ENCODE measurements around the gene RASAL2.
"Not testable (repeated sequence)": the region's sequence is repeated elsewhere in the genome, so short reads cannot be mapped to it uniquely, and the experiment has no call there.

RASAL2 gene

GRCh38 chr1:178354816-178355215, 260.9 kb downstream of the RASAL2 start:
- no peak for DNase-seq

DNA sequence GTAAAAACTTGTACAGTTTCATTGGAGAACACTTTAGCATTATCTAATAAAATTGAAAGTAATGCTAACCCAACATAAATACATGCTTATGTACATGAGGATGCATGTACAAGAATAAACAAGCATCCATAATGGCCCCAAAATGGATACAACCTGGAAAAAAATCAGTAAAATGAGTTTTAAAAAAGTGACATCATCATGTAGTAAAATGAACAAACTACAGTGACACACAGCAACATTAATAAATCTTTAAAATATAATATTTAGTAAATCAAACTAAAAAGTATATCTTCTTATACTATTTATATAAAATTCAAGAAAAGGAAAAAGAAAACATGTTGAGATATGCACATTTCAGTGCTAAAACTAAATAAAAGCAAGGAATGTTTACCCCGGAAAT, 262.4 kb downstream of the RASAL2 start:
- no peak for DNase-seq

GRCh38 chr1:178358456-178358855, 264.6 kb downstream of the RASAL2 start:
- DNase-seq: no peak

DNA sequence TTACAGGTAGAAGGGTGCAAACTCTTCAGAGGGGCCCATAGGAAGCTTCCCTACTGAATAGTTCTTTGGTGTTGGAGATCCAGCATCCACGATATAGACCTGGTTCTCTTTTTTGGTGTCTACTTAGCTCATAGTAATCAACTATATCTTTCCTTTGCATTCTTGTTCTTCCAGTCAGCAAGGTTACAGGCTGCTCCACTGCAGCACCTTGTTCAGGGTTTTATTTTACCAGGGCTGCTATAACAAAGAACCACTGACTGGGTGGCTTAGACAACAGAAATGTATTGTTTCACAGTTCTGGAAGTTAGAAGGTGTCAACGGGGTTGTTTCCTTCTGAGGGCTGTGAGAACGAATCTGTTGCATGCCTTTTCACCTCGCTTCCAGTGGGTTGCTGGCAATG, 266.5 kb downstream of the RASAL2 start:
- DNase-seq: no peak

DNA sequence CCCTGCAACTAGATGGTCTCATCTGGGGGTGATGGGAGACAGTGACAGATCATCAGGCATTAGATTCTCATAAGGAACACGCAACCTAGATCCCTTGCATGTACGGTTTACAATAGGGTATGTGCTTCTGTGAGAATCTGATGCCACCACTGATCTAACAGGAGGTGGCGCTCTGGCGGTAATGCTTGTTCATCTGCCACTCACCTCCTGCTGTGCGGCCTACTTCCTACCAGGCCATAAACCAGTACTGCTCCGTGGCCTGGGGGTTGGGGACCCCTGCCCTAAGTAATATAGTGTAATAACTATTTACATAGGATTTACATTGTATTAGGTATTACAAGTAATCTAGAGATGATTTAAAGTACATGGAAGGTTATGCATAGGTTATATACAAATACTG, 267.9 kb downstream of the RASAL2 start:
- DNase-seq: no peak

DNA sequence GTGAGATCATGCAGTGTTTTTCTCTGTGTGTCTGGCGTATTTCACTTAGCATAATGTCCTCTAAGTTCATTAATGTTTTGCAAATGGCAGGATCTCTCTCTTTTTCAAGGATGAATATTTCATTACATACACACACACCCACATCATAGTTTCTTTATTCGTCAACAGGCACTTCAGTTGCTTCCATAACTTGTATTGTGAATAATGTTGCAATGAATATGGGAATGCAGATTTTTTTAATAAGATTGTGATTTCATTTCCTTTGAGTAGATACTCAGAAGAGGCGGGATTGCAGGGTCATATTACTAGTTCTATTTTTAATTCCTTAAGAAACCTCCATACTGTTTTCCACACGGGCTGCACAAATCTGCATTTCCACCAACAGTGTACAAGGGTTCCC, 268.8 kb downstream of the RASAL2 start:
- DNase-seq: no peak

GRCh38 chr1:178364782-178365181, 270.9 kb downstream of the RASAL2 start:
- DNase-seq: no peak

- no peak for DNase-seq
Observed at GRCh38 chr1:178367151-178367550, 273.2 kb downstream of the RASAL2 start.

- DNase-seq: no peak
Observed at GRCh38 chr1:178368208-178368607, 274.3 kb downstream of the RASAL2 start.

DNA sequence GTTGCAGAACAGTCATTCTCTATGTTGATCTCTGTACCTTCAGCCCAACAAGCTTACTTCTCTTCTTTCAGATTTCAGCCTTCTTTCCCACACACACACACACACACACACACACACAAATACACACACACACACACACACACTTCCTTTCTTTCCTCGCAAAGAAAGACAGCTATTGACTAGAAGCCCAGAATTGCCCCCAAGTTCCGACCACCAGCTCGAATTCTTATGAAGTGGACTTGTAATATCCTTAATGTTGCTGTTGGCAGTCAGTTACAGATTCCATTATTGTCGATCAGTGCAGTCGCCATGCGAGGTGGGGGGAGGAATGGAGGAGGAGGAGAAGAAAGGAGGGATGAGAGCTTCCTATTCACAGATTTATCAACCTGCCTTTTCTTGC, 277.3 kb downstream of the RASAL2 start:
- no peak for DNase-seq

GRCh38 chr1:178371933-178372388, 278.1 kb downstream of the RASAL2 start:
- DNase-seq: no peak

DNA sequence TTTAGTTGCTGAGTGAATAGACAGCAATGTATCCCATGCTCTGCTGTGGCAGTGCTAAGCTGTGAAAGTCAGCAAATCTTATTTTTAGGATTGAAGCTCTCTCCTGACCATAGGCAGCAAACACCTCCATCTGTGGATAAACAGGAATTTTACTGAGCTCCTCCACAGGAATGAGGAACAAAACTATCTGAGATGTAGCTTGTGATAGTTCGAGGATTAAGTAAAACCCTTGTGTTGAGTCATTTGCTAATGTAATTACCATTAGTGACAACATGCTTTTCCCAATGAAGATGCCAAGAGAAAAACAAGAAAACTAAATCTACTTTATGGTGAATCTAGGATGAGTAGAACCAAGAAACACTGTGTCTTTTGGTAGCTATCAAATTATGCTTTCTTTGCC, 280.1 kb downstream of the RASAL2 start:
- DNase-seq: peak; percentile 12

DNA sequence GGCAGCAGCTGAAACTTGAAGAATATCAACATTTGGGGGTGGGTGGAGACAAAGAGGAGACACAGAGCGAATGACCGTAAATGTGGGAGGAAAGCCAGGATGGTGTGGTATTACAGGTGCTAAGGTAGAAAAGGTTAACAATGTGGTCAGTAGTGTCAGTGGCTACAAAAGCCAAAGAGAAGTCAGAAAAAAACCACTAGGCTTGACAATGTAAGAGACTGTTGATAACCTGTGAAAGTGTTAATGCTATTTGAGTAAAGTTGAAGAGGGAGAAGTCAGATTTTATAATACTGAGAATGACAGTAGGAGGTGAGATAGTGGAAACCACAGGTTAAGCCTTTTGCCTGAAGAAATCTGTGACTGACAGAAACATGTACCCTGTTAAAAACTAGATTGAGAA, 282.1 kb downstream of the RASAL2 start:
- no peak for DNase-seq

- DNase-seq: no peak
Observed at GRCh38 chr1:178379807-178380206, 285.9 kb downstream of the RASAL2 start.

GRCh38 chr1:178382372-178382771, 288.5 kb downstream of the RASAL2 start:
- DNase-seq: no peak

DNA sequence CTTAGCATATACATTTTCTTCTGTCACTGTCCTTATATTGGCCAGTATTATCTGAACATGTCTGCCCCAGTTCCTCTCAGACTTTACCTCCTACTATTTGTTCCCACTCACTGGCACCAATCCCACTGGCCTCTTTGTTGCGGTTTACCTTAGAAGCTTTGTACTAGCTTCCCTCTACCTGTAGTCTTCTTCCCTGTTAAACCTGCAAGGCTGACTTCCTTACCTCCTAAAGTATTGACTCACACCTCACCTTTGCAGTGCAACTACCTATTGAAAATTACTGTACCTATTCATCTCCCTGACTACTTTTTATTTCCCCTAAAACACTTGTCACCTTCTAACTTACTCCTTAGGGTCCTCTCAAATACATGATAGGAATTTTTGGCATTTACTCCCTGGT, 291.8 kb downstream of the RASAL2 start:
- DNase-seq: no peak

DNA sequence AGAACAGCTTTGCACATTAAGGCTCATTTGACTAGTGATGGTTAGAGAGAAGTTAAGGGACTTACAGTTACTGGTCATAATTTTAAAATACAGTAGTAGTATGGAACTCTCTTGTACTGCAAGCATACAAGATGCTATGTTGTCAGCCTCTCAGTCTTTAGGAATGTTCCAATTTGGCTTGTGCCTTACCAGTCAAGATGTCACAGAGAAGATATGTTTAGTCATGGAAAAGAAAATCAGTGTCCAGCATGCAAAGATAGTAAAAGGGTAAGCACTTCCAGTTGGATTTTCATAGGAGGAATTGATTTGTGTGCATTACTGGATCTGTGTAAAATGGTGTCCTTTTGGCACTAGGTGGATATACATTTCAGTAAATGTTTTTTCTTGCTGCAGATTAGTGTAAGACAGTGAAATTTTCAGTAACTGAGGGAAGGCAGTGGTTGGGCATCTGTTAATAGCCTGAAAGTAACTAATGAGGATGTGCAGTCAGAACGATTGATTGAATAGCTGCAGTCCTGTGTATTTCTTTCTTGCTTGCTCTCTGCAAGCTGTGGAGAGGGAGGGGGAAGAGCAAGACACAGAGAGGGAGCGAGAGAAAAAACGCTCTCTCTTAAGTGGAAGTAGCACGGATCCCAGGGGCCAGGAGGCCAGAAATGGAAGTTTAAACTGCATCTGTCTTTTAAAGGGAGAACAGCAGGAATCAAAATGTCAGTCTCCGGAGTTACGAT, 294.7 kb downstream of the RASAL2 start:
- no peak for DNase-seq

DNA sequence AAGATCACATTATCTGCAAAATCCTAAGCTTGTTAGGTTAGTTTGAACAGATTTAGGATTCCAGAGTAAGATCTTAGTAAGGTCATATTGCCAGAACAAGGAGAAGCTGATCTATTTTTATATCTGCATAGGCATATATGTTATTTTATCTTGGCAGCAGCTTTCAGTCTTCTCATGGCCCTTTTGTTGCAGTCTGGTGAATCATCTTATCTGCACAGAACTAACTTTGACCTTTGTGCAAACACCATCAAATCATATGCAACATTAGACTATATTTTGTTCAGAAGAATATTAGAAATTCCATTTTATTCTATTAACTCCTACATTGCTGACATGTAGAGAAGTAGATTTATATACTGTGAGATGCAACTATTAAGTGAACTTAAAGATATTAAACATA, 295.5 kb downstream of the RASAL2 start:
- DNase-seq: no peak

- DNase-seq: not testable (repeated sequence)
Observed at GRCh38 chr1:178390280-178390679, 296.4 kb downstream of the RASAL2 start.

DNA sequence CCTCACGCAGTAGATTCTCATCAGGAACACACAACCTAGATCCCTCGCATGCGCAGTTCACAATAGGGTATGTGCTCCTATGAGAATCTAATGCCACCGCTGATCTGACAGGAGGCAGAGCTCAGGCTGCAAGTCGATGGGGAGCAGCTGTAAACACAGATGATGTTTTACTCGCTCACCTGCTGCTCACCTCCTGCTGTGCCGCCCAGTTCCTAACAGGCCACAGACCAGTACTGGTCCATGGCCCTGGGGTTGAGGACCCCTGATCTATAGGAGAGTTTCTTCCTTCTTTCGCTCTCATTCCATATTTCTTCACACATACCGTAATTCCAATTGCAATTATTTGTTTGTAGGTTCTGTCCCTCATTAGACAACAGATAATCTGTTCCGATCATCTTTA, 299.5 kb downstream of the RASAL2 start:
- no peak for DNase-seq

- DNase-seq: no peak
Observed at GRCh38 chr1:178396789-178397188, 302.9 kb downstream of the RASAL2 start.

- DNase-seq: no peak
Observed at GRCh38 chr1:178397678-178398077, 303.8 kb downstream of the RASAL2 start.

- no peak for DNase-seq
Observed at GRCh38 chr1:178399177-178399728, 305.3 kb downstream of the RASAL2 start.

DNA sequence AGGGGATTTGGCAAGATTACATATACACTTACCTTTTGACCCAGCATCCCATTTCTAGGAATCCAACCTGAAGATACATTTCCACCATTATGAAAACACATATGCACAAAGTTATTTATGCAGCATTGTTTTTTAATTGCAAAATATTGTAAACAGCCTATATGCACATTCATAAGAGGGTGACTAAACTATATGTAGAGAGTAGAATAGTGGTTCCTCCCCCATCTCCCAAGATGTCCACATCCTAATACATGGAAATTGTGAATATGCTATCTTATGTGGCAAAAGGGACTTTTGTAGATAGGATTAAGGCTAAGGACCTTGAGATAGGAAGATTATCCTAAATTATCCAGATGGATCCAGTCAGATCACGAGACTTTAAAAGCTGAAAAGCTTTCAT, 311.2 kb downstream of the RASAL2 start:
- DNase-seq: no peak

DNA sequence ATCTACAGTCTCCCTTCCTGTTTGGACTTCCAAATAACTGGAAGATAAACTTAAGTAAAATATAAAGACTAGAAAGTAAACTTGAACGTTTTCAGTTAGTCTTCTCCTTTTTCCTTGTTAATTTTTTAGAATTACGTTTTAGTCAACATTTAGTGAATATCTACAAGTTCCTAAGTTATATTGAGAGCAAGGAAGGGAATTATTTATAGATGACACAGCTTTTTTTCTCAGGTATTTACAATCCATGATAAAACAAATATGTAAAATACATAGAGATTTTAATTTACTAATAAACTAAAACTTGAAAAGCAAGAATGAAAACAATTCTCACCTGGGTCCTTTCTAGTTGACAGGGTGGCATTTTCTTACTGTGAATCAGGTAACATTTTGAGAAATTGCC, 313.3 kb downstream of the RASAL2 start:
- no peak for DNase-seq
